GM18519 (cell line): Measurements from ENCODE around the gene PIP4K2C.

Experiments
- ATAC-seq: cut with Tn5 transposase; IDR thresholded peaks from one replicate; pipeline ENCODE4 v1.9.1; 2021; ENCODE audit warnings: mild to moderate bottlenecking, moderate library complexity; ENCODE audit not compliant: unreplicated experiment, low FRiP score

The PIP4K2C gene

GRCh38 chr12:57590864-57591781, at the start of gene PIP4K2C:
TSS of gene PIP4K2C (plus strand) at chr12:57591192. CDS start at chr12:57591290, 98 bp downstream.
- peak; percentile 85 for ATAC-seq

GRCh38 chr12:57541717-57542116, 49.3 kb upstream of the PIP4K2C start:
- ATAC-seq = no peak

- ATAC-seq = no peak
These were observed 47.4 kb upstream of the PIP4K2C start for GRCh38 chr12:57543581-57543980.

GRCh38 chr12:57545809-57546437, 45.1 kb upstream of the PIP4K2C start:
- ATAC-seq = no peak

- peak; percentile 94 for ATAC-seq
These were observed 44.3 kb upstream of the PIP4K2C start, which contains the start of gene DCTN2 for GRCh38 chr12:57546438-57547287. TSS of gene DCTN2 (minus strand) at chr12:57547192. CDS start at chr12:57547063, 129 bp downstream.

DNA sequence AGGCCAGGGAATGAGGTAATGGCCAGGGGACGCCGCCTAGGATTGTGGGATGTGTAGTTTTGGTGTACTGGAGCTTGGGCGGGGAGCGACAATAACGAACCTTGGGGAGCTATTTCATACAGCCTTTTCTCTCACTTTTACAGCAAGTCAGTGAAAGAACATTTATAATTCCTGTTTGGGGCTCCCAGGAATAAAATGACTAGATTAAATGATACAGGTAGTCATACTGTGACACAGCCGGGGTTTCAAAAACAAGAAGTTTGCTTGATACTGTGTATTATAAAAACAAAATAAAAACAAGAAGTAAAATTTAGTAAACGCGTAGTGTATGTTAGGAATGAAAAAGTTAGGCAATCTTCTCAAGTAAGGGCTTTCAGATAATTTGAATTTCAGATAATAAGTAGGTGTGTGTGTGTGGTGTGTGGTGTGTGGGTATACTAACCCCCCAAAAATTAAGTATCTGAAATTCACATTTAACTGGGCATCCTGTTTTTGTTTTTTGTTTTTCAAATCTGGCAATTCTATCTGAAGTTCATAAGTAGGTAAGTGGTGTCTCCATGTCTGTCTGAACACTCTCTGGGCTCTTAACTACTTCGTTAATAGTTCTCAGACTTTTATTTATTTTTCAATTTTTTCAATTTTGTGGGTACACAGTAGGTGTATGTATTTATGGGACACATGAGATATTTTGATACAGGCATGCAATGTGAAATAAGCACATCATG, 43.5 kb upstream of the PIP4K2C start:
- no peak for ATAC-seq

DNA sequence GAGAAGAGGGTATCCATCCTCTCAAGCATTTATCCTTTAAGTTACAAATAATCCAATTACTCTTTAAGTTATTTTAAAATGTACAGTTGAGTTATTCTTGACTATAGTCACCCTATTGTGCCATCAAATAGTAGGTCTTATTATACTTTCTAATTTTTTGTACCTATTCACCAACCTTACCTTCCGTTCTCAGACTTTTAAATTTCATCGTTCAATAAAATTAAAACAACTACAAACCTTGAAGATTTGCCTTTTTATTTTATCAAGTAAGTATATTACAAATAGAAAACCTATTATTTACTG, 43.0 kb upstream of the PIP4K2C start:
- ATAC-seq = no peak

- ATAC-seq = no peak
These were observed 42.5 kb upstream of the PIP4K2C start for GRCh38 chr12:57548488-57548887.

- no peak for ATAC-seq
These were observed 41.6 kb upstream of the PIP4K2C start for GRCh38 chr12:57549203-57549908.

DNA sequence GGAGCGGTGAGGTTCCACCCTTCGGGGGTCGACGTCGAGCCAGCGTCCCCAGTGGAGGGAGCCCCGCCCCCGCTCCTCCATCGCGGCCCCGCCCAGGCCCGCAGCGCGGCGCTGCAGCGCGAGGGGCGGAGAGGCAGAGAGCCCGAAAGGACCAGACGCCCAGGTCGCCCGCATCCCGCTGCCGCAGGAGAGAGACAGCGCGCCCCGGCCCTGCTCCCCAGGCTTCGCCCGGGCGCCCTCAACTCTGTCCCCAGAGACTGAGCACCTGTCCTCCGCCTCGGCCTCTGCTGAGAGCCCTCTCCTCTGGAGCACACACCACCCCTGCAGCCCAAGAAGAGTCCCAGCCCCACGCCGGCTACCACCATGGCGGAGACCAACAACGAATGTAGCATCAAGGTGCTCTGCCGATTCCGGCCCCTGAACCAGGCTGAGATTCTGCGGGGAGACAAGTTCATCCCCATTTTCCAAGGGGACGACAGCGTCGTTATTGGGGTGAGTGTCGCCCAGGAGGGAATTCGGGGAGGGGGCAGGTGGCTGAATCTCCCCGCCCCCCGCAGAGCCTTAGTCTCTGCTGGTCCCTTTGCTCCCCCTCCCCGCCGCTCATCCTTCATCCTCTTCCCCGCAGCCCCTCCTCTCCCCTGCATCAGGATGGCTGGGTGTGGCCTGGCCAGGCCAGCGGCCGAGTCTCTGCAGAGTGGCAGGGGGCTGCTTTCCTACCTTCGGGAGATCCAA, 40.9 kb upstream of the PIP4K2C start, which contains the start of gene KIF5A:
KIF5A (plus strand) TSS at position 136 of the 732 bp plus-strand sequence; CDS start at position 364, 228 bp downstream.
- ATAC-seq = no peak

GRCh38 chr12:57550641-57551549, 40.1 kb upstream of the PIP4K2C start:
- ATAC-seq = no peak

DNA sequence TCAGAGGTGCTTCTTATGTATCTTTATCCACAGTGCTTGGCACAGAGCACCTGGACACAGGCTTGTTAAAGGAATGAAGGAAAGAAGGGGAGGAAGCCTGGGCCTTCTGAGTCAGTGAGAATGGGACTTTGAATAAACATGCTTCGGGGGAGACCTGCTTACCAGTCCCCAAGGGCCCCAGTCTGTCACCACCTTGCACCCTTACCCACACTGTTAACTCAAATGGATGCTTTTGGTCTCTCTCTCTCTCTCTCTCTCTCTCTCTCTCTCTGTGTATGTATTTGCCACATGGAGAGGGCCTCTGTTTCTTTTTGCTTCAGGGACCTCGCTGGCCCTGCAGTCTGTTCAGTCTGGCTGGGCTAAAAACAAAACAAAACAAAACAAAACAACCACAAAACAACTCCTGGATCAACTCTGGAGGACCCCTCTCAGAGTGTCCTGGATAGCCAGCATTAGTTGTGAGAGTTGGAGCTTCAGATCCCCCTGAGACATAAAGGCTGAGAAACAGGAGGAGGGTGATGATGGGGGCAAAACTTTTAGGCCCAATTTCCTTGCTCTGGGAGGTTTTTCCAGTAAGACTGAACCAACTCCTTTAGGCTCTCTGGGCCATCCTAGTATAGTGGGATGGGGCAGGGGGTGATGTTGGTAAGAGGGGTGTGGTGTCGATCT, 39.2 kb upstream of the PIP4K2C start:
- ATAC-seq = no peak

DNA sequence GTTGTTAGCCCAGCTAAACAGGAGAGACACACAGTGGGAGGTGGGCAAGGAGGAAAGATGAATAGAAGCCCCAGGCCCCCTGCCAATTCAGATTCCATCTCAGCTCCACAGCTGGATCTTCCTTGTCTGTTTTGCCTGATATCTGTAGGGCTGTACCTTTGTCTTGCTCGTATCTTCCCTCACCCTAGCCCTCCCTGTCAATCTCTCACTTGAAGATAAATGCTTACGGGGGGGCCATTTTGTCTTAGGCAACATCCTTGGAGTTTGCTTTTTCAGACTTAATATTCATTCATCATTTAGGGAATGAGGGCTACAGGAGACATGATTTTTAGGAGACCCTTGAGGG, 38.7 kb upstream of the PIP4K2C start:
- ATAC-seq = no peak

DNA sequence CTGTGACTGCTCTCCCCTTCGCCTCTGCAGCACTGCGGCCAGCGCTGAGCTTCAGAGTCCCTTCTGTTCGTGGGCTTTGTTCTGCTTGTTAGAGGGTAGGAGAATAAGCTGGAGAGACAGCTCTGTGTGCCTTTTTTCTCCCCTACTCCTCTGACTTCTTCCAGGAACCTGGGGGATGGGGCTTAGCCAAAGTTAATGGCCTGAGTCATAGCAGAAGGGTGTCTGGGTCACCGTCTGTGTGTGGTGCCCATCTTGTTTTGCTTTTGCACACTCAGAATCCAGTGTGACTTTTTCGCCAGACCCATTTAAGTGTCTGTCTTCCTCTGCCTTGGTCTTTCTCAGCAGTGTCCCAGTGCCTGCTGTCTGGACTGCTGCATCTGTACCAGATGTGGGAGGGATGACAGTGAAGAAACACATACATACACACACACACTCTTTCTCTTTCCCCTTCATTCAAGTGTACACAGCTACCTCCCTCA, 38.1 kb upstream of the PIP4K2C start:
- no peak for ATAC-seq

DNA sequence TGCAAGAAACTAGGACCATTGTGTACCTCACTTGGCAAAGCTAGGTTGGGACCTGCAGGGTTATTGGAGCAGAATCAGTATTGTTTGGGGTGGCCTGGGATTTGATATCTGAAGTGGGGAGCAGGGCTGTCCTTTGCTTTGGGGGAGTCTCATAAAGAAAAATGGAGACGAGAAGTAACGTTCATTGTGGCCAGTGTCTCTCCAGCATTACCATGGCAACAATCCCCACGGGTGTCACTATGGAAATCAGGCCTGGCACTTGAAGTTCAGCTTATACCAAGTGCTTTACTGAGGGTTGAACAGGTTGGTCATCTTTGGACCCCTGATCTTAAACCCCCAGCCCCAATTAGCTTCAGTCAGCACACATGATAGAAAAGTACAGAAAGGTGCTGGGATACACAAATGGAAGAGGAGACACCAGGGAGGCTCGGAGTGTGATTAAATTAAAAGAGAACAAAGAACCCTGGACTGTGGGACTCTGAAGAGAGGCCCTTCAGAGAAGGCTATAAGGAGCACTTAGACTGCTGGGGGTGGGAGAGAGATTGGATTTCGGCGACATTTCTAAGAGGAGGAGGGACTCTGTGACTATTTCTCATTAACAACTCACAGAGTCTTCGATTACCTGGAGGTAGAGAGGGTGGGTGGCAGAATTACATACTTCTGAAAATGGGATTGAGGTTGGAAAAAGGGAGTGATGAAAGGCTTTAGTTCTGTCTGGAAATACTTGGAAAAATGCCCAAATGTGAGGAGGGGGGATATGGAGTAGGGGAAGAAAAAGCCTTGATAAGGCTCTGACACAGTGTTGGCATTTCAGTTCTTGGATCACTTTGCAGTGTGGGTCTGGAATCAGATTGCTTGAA, 37.4 kb upstream of the PIP4K2C start:
- no peak for ATAC-seq

- no peak for ATAC-seq
These were observed 36.5 kb upstream of the PIP4K2C start for GRCh38 chr12:57554453-57554852.
